Measurements from ENCODE around the gene ESR1. TPM values are rescaled to one million over a fixed set of nuclear protein-coding genes. Genes with fewer than 3 reads are reported as not detected.

Gene ESR1
- total RNA-seq, 3 donors from 2014 or later, result 2.2 to 74.5 (median 67.5) TPM

DNA sequence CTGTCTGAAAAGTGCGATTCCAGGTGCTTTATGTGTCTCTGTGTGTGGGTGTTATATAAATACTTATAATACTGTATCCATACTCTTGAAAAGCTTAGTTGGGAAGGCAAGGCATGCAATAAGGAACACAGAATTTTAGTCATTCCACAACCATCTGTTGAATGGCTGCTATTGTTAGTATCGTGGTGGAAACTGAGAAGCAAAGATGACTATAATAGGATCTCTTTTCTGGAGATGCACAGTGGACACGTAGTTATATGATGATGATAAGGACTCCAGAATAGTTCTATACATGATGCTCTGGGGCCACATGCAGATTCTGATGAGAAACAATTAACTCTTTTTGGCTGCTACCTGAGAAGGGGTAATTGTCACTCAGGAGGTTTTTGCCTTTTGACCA, 25.2 kb downstream of the ESR1 start:
- no peaks in the 10 kb centered on the region for H3K4me1 ChIP-seq
- H3K27me3 ChIP-seq, result no peaks in the 10 kb centered on the region
- H3K9me3 ChIP-seq, result no peaks in the 10 kb centered on the region
- H3K36me3 ChIP-seq, result no peaks in the 10 kb centered on the region
- H3K4me3 ChIP-seq, result no peak overlapping the region
- intact Hi-C loops (cut with DNase I; ENCODE audit: low total_unique reads), result no loop called here
- DNase-seq (ENCODE audit: low spot score in 2 of 2), result no peak
- H3K27ac ChIP-seq, result no peak overlapping the region
- TF ChIP-seq, protein P1, sequence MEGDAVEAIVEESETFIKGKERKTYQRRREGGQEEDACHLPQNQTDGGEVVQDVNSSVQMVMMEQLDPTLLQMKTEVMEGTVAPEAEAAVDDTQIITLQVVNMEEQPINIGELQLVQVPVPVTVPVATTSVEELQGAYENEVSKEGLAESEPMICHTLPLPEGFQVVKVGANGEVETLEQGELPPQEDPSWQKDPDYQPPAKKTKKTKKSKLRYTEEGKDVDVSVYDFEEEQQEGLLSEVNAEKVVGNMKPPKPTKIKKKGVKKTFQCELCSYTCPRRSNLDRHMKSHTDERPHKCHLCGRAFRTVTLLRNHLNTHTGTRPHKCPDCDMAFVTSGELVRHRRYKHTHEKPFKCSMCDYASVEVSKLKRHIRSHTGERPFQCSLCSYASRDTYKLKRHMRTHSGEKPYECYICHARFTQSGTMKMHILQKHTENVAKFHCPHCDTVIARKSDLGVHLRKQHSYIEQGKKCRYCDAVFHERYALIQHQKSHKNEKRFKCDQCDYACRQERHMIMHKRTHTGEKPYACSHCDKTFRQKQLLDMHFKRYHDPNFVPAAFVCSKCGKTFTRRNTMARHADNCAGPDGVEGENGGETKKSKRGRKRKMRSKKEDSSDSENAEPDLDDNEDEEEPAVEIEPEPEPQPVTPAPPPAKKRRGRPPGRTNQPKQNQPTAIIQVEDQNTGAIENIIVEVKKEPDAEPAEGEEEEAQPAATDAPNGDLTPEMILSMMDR (IDR thresholded peaks at IDR 0.05), result no peak
- no peak for TF ChIP-seq POLR2AphosphoS5 (IDR thresholded peaks at IDR 0.05)
- TF ChIP-seq POLR2A (IDR thresholded peaks at IDR 0.05), result no peak

DNA sequence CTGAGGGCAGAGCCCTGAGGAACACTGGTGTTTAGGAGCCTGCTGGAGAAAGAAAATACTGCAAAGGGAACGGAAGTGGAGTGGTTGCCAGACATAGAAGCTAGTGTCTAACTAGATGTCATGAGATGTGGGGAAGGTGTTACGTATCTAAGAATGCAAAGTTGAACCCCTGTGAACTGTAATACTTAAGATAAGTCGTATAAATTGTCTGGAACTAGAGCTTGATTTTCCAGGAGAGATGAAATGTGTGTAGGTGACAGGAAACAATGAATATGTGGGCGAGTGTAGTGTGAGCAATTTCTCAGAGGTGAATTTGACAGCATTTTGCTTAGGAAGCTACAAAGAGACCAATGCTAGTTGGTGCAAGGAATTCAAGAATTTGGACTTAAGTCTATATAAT, 27.9 kb downstream of the ESR1 start:
- TF ChIP-seq, protein P1 (IDR thresholded peaks at IDR 0.05), result no peak
- TF ChIP-seq POLR2A (IDR thresholded peaks at IDR 0.05) (no peak), POLR2AphosphoS5 (IDR thresholded peaks at IDR 0.05) (no peak)
- intact Hi-C loops (cut with DNase I; ENCODE audit: low total_unique reads), result no loop called here
- no peaks in the 10 kb centered on the region for H3K9me3 ChIP-seq
- no peak for DNase-seq (ENCODE audit: low spot score in 2 of 2)
- no peaks in the 10 kb centered on the region for H3K4me1 ChIP-seq
- H3K27me3 ChIP-seq, result no peaks in the 10 kb centered on the region
- no peak overlapping the region for H3K27ac ChIP-seq
- H3K36me3 ChIP-seq, result no peaks in the 10 kb centered on the region
- no peak overlapping the region for H3K4me3 ChIP-seq

DNA sequence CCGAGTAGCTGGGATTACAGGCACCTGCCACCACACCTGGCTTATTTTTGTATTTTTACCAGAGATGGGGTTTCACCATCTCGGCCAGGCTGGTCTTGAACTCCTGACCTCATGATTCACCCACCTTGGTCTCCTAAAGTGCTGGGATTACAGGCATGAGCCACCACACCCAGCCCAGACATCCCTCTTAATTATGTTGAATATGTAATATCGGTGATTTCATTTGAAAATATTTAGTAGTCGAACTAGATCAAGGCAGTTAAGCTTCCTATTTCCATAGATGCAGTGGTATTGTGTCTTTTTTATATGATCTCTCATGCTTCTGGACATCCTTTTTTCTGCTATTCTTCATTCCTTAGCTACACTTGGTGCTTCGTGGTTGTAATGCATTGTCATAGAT, 29.7 kb downstream of the ESR1 start:
- Histone ChIP-seq H3K36me3 (no peaks in the 10 kb centered on the region), H3K4me1 (no peaks in the 10 kb centered on the region), H3K27me3 (no peaks in the 10 kb centered on the region), H3K27ac (no peak overlapping the region), H3K9me3 (no peaks in the 10 kb centered on the region), H3K4me3 (no peak overlapping the region)
- TF ChIP-seq POLR2A (IDR thresholded peaks at IDR 0.05), result no peak
- TF ChIP-seq, protein P1 (IDR thresholded peaks at IDR 0.05), result no peak
- intact Hi-C loops (cut with DNase I; ENCODE audit: low total_unique reads), result no loop called here
- DNase-seq (ENCODE audit: low spot score in 2 of 2), result no peak

DNA sequence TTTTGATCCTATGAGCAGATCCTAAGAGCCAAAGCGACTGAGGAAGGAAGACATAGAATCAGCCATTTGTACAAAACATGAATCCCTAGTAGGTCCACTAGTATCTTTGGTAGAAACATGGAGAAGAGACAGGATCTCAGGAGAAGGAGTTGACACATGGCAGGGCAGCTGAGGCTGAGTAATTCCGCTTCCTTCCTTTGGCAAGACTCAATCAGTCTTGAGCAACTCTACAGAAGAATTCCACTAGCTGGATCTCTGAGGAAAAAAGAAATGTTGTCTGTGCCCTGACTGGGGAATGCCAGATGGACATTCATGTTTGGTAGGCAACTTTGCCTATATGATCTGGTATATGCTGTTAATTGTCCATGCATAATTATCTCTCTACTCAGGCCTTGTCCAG, 35.3 kb downstream of the ESR1 start:
- intact Hi-C loops (cut with DNase I; ENCODE audit: low total_unique reads), result no loop called here
- DNase-seq (ENCODE audit: low spot score in 2 of 2), result no peak
- Histone ChIP-seq H3K36me3 (no peaks in the 10 kb centered on the region), H3K4me1 (no peaks in the 10 kb centered on the region), H3K4me3 (no peak overlapping the region), H3K27me3 (no peaks in the 10 kb centered on the region), H3K9me3 (no peaks in the 10 kb centered on the region), H3K27ac (no peak overlapping the region)
- TF ChIP-seq POLR2A (IDR thresholded peaks at IDR 0.05) (no peak), POLR2AphosphoS5 (IDR thresholded peaks at IDR 0.05) (no peak)
- TF ChIP-seq, protein P1 (IDR thresholded peaks at IDR 0.05), result no peak

DNA sequence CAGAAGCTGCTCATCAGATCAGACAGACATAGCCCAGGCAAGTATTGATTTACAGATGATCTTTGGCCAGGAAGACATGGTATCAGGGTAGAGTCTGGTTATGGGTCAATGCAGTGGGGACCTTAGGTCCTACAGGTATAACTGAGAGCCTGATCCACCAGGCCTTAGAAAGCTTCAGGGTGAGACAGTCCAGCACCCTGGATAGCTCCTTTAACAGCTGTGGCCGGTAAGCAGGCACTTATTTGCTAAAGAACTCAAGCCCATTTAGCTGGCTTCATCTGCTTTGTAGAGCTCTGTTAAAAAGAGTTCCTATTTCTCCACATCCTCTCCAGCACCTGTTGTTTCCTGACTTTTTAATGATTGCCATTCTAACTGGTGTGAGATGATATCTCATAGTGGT, 39.6 kb downstream of the ESR1 start:
- no peaks in the 10 kb centered on the region for H3K36me3 ChIP-seq
- H3K27me3 ChIP-seq, result no peaks in the 10 kb centered on the region
- intact Hi-C loops (cut with DNase I; ENCODE audit: low total_unique reads), result no loop called here
- no peaks in the 10 kb centered on the region for H3K4me1 ChIP-seq
- H3K4me3 ChIP-seq, result no peak overlapping the region
- H3K9me3 ChIP-seq, result no peaks in the 10 kb centered on the region
- no peak overlapping the region for H3K27ac ChIP-seq
- TF ChIP-seq POLR2AphosphoS5 (IDR thresholded peaks at IDR 0.05), result no peak
- TF ChIP-seq POLR2A (IDR thresholded peaks at IDR 0.05), result no peak
- TF ChIP-seq, protein P1 (IDR thresholded peaks at IDR 0.05), result no peak
- no peak for DNase-seq (ENCODE audit: low spot score in 2 of 2)

Measured in breast epithelium (tissue), 4 donors.